K562 (cell line): ENCODE measurements around the gene IL37. TPM values are rescaled to one million over a fixed set of nuclear protein-coding genes. Genes with fewer than 3 reads are reported as not detected.
A peak's percentile ranks its signal among the peaks of the same experiment; 100 is the strongest.

ENCODE experiments used
- ASH1L ChIP-seq: fragments of 450-650 bp; IDR thresholded peaks from 2 replicates; pipeline ENCODE4 v1.6.1; 2018; ENCODE audit warnings: borderline replicate concordance, mild to moderate bottlenecking, low read depth; ENCODE audit not compliant: partially characterized antibody
- BMI1 ChIP-seq: fragments of 150-350 bp; IDR thresholded peaks from 2 replicates; pipeline ENCODE4 v1.6.1; 2014; ENCODE audit warnings: low read length
- CXXC5 ChIP-seq: fragments of 250-450 bp; sonication (Bioruptor Pico); IDR thresholded peaks from 2 replicates; pipeline ENCODE4 v1.8.0; 2022; ENCODE audit warnings: inconsistent platforms, mild to moderate bottlenecking, moderate library complexity
- FOXM1 ChIP-seq, 2 experiments: fragments of 450-650 bp in 1 of 2; sonication (generic) in 1 of 2; formaldehyde crosslinking in 1 of 2; IDR thresholded peaks; 2 replicates each; pipeline versions ENCODE4 v1.6.1 to v1.9.0; 2017 to 2022; ENCODE audit warnings: low read depth in 2 of 2, mild to moderate bottlenecking in 2 of 2, missing genetic modification reagents in 1 of 2, moderate library complexity in 1 of 2
- HMBOX1 ChIP-seq: sonication (generic); IDR thresholded peaks from 2 replicates; pipeline ENCODE4 v1.6.1; 2016
- KDM2B ChIP-seq: fragments of 250-450 bp; sonication (Bioruptor Pico); IDR thresholded peaks from 2 replicates; pipeline ENCODE4 v1.8.0; 2021; ENCODE audit warnings: mild to moderate bottlenecking, moderate library complexity
- KLF16 ChIP-seq: IDR thresholded peaks from 2 replicates; pipeline ENCODE4 v1.6.1; 2016; ENCODE audit warnings: antibody characterized with exemption
- NFE2L1 ChIP-seq: fragments of 450-650 bp; IDR thresholded peaks from 2 replicates; pipeline ENCODE4 v1.6.1; 2016; ENCODE audit warnings: missing genetic modification characterization, low read depth, mild to moderate bottlenecking, missing compliant biosample characterization, moderate library complexity, borderline replicate concordance
- NRF1 ChIP-seq, 2 experiments: fragments of 450-650 bp; IDR thresholded peaks in 1 of 2; conservative IDR thresholded peaks in 1 of 2; 2 replicates each; pipeline ENCODE4 v1.6.1; 2014; ENCODE audit warnings: mild to moderate bottlenecking in 2 of 2
- PTRF ChIP-seq: fragments of 450-650 bp; IDR thresholded peaks from 2 replicates; pipeline ENCODE4 v1.6.1; 2016; ENCODE audit warnings: mild to moderate bottlenecking, missing genetic modification characterization, missing compliant biosample characterization
- REST ChIP-seq, 2 experiments: fragments of 450-650 bp; formaldehyde crosslinking in 1 of 2; IDR thresholded peaks; 2 replicates each; pipeline versions ENCODE4 v1.4.0 to v1.6.1; 2014 to 2020; ENCODE audit warnings: mild to moderate bottlenecking in 2 of 2, borderline replicate concordance in 1 of 2, low read depth in 1 of 2
- SETDB1 ChIP-seq: IDR thresholded peaks from one replicate; pipeline ENCODE4 v1.6.1; 2012; ENCODE audit warnings: low read length, control low read depth, inconsistent platforms
- TEAD1 ChIP-seq, 2 experiments: fragments of 450-650 bp in 1 of 2; sonication (generic) in 1 of 2; formaldehyde crosslinking; IDR thresholded peaks; 2 replicates each; pipeline versions ENCODE4 v1.4.0 to v1.8.0; 2020 to 2022; ENCODE audit warnings: mild to moderate bottlenecking in 2 of 2, missing genetic modification reagents in 1 of 2
- ZBTB9 ChIP-seq: fragments of 450-650 bp; formaldehyde crosslinking; IDR thresholded peaks from 2 replicates; pipeline ENCODE4 v1.4.0; 2020; ENCODE audit warnings: mild to moderate bottlenecking, moderate library complexity
- ZNF143 ChIP-seq: sonication (generic); formaldehyde crosslinking; IDR thresholded peaks from 2 replicates; pipeline ENCODE4 v1.9.0; 2022; ENCODE audit warnings: mild to moderate bottlenecking, missing genetic modification reagents
- ZNF24 ChIP-seq: fragments of 450-650 bp; IDR thresholded peaks from 2 replicates; pipeline ENCODE4 v1.6.1; 2016
- ZNF253 ChIP-seq: fragments of 250-450 bp; sonication (Bioruptor Pico); conservative IDR thresholded peaks from 2 replicates; pipeline ENCODE4 v1.6.1; 2021; ENCODE audit warnings: mild to moderate bottlenecking
- ZNF354B ChIP-seq: fragments of 250-450 bp; sonication (Bioruptor Pico); IDR thresholded peaks from 2 replicates; pipeline ENCODE4 v1.4.0; 2020
- ZNF830 ChIP-seq: fragments of 250-450 bp; sonication (Bioruptor Pico); IDR thresholded peaks from 2 replicates; pipeline ENCODE4 v1.5.0; 2021; ENCODE audit warnings: mild to moderate bottlenecking
- polyA plus RNA-seq, 8 experiments: library from polyadenylated mRNA; depleted of rRNA in 4 of 8; stranded (reverse) in 5 of 8; unstranded in 3 of 8; fragments of >200 nt; fragmentation: Nextera tagmentation in 2 of 8; fragmentation: Illumina TruSeq in 1 of 8; extraction: Ambion mirVana in 2 of 8; extraction: Trizol in 1 of 8; gene quantifications; 2 replicates each; pipeline versions ENCODE4 v1.2.1 to v1.2.3, GENCODE V29; 2011 to 2014; ENCODE audit warnings: inconsistent platforms in 1 of 8, missing spikeins in 1 of 8
- total RNA-seq, 7 experiments: library from RNA; depleted of rRNA in 6 of 7; stranded (reverse); fragments of >200 nt in 6 of 7; fragmentation: Illumina TruSeq in 2 of 7; extraction: Trizol in 2 of 7; gene quantifications; 2 replicates each; pipeline versions ENCODE4 v1.2.1 to v1.2.3, GENCODE V29; 2011 to 2021; ENCODE audit warnings: low replicate concordance in 1 of 7

The IL37 gene
- total and polyA plus RNA-seq, 9 of the 15 experiments (the other 6 are each of a cell fraction or from before 2014, with no cell fraction given), result not detected

GRCh38 chr2:112884869-112885505, 26.0 kb upstream of the IL37 start (continued):
- TF ChIP-seq KDM2B (CRISPR knock-in tag), result no peak
- no peak for TF ChIP-seq ZNF24
- TF ChIP-seq ZNF354B (CRISPR knock-in tag), result no peak
- no peak for TF ChIP-seq ZBTB9 (CRISPR knock-in tag)
- TF ChIP-seq ZNF143, result no peak
- TF ChIP-seq FOXM1 (IDR thresholded peaks at IDR 0.05; ENCODE audit: low read depth), result no peak
- TF ChIP-seq FOXM1 (CRISPR knock-in tag; IDR thresholded peaks at IDR 0.05; ENCODE audit: low read depth), result no peak
- TF ChIP-seq TEAD1 (CRISPR knock-in tag; IDR thresholded peaks at IDR 0.05), result peak in 1 of 2 experiments; percentile 71; a peak in 1 of 4 replicates
- peak; percentile 92 for TF ChIP-seq REST (IDR thresholded peaks at IDR 0.05; ENCODE audit: borderline replicate concordance)
- TF ChIP-seq REST (CRISPR knock-in tag; IDR thresholded peaks at IDR 0.05; ENCODE audit: low read depth), result no peak
- no peak for TF ChIP-seq NRF1 (conservative IDR thresholded peaks at IDR 0.05 in 1 of 2, IDR thresholded peaks at IDR 0.05 in 1 of 2)
- TF ChIP-seq ASH1L, result no peak
- TF ChIP-seq BMI1, result no peak
- 0 out of 2 replicates have a peak, but pooled peaks have one; percentile 16 for TF ChIP-seq KLF16
- no peak for TF ChIP-seq ZNF830 (CRISPR knock-in tag)
- 0 out of 2 replicates have a peak, but pooled peaks have one; percentile 10 for TF ChIP-seq CXXC5
- TF ChIP-seq SETDB1, result no peak
- TF ChIP-seq NFE2L1 (tag), result no peak
- TF ChIP-seq HMBOX1, result 0 out of 2 replicates have a peak, but pooled peaks have one; percentile 16
- no peak for TF ChIP-seq ZNF253 (CRISPR knock-in tag)
- no peak for TF ChIP-seq PTRF
